Naive B cell (primary cell): ENCODE data around the gene PPM1M. TPM values are rescaled to one million over a fixed set of nuclear protein-coding genes. Genes with fewer than 3 reads are reported as not detected.

Source experiments
- ATAC-seq, 2 donors: fragments of 150-1000 bp; cut with Tn5 transposase; 2 replicates each; pipeline ENCODE4 v1.10.0; 2021; ENCODE audit warnings: low read depth in 2 of 2, mild to moderate bottlenecking in 2 of 2, moderate library complexity in 2 of 2
- DNase-seq: peaks from one replicate; pipeline ENCODE4 v3.0.0; 2022
- H3K27ac Mint-ChIP-seq, 6 donors: one replicate each; pipeline ENCODE4 v1.8.0; 2020 to 2022; ENCODE audit warnings: mild to moderate bottlenecking in 6 of 6, mixed read lengths in 6 of 6, moderate library complexity in 5 of 6, inconsistent platforms in 2 of 6
- H3K27me3 Mint-ChIP-seq, 3 donors: one replicate each; pipeline ENCODE4 v1.8.0; 2021 to 2022; ENCODE audit warnings: mixed read lengths in 3 of 3, mild to moderate bottlenecking in 1 of 3
- H3K36me3 Mint-ChIP-seq, 2 donors: one replicate each; pipeline ENCODE4 v1.8.0; 2020 to 2022; ENCODE audit warnings: mixed read lengths in 2 of 2, inconsistent platforms in 1 of 2, mild to moderate bottlenecking in 1 of 2
- H3K4me1 Mint-ChIP-seq, 3 donors: one replicate each; pipeline ENCODE4 v1.8.0; 2020 to 2022; ENCODE audit warnings: mixed read lengths in 3 of 3, inconsistent platforms in 1 of 3, mild to moderate bottlenecking in 1 of 3, moderate library complexity in 1 of 3
- H3K4me3 Mint-ChIP-seq, 8 donors: one replicate each; pipeline ENCODE4 v1.8.0; 2020 to 2022; ENCODE audit warnings: mild to moderate bottlenecking in 8 of 8, mixed read lengths in 8 of 8, moderate library complexity in 8 of 8, inconsistent platforms in 2 of 8
- H3K9me3 Mint-ChIP-seq, 7 donors: one replicate each; pipeline ENCODE4 v1.8.0; 2020 to 2022; ENCODE audit warnings: mixed read lengths in 7 of 7, mild to moderate bottlenecking in 5 of 7, inconsistent platforms in 2 of 7, moderate library complexity in 1 of 7
- polyA plus RNA-seq, 6 donors: library from polyadenylated mRNA; unstranded; fragments of 300-500 nt; fragmentation: Illumina TruSeq; gene quantifications; one replicate each; pipeline ENCODE4 v1.2.3, GENCODE V29; 2021; ENCODE audit warnings: low read depth in 6 of 6

Gene PPM1M
- polyA plus RNA-seq, 6 donors from 2014 or later = 16.8 to 38.5 (median 21.4) TPM

DNA sequence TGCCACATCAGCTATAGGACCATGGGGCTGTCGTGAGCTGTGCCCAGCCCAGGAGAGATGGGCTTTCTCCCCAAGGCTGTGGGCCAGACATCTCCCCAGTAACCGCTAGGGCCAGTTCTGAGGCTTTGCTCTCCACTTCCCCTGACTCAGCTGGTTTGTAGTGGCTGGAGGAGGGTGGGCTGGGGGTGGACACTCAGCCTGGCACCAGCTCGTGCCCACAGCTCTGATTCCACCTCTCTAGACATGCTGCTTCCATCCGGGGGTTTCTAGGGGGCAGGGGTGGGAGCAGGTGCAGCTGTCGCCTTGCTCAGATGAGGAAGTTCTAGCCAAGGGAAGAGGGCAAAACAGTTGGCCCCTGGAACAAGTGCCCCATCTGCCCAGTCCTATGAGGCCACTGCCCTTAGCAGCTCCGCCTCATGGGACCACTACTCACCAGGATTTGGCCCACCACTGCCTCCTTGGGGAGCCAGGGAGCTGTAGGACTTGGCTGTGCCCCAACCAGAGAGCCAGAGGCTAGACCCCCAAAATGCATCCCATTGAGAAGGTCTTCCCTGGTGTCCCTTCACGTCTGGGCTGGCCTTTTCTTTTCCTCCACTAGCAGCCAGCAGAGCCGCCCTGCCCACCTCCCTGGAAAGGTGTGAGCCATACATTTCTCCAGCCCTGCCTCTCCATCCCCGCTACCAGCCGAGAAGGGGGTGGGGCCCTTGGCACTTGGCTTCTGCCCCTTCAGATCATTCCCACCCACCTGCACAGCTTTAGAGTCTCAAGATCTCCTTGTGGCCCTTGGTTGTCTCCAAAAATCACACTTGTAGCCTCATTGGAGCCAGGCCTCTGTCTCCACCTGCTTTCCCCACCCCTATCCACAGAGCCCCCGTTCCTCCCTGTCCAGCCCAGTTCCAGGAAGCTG, 51.9 kb downstream of the PPM1M start:
- Mint-ChIP-seq H3K27ac (peak overlapping the region in 1 of 6 donors; percentile 74), H3K36me3 (no peaks in the 10 kb centered on the region)

DNA sequence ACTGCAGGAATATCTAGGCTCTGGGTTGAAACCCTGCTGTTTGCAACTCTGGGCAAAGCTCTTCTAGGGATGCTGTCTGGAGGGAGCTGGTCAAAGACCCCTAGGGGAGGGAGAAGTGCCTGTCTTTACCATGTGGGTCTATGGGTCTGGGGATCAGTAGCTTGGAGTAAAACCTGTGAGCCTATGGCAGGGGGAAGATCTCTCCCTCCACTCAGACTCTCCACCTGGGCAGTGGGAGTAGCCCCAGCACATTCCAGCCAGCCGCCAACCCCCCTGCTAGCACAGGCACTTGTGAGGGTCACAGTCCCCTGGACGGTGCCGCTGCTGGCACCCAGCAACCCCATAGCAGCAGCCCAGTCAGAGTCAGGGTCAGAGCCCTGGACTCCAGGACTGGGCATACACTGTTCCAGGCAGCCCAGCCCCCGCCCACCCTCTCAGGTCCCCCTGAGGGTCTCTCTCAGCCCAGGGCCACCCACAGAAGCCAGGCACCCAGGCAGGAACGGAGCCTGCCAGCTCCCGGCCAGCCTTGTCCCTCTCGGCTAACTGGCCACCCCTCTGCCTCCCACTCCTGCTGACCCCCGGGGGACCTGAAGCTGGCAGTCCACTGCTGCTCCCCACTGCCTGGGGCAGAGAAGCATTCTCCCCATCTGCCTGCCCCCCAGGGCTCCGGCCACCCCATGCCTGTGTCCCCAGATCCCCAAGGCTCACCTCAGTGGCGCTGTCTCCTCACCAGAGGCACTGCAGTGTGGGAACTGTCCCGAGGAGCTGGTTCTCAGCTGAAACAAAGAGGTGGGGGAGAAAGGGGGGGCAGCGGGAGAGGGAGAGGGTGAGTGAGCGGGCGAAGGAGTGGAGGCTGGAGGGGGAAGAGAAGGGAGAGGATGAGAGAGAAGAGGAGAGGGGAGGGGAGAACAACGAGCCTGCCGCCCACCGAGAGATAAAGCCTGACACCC, 52.9 kb downstream of the PPM1M start:
- Mint-ChIP-seq H3K27ac (peak overlapping the region in 1 of 6 donors; percentile 37), H3K4me3 (no peak overlapping the region), H3K36me3 (no peaks in the 10 kb centered on the region), H3K27me3 (no peaks in the 10 kb centered on the region), H3K4me1 (peaks cover 18 to 32% (median 27%) of the 10 kb centered on the region in 3 donors), H3K9me3 (no peaks in the 10 kb centered on the region)
- no peak for ATAC-seq
- no peak for DNase-seq

More for the DNA sequence above, 51.9 kb downstream of the PPM1M start:
- Mint-ChIP-seq H3K4me3 (no peak overlapping the region), H3K4me1 (peaks cover 18 to 32% (median 23%) of the 10 kb centered on the region in 3 donors), H3K27me3 (no peaks in the 10 kb centered on the region), H3K9me3 (no peaks in the 10 kb centered on the region)
- ATAC-seq (no peak), DNase-seq (no peak)

DNA sequence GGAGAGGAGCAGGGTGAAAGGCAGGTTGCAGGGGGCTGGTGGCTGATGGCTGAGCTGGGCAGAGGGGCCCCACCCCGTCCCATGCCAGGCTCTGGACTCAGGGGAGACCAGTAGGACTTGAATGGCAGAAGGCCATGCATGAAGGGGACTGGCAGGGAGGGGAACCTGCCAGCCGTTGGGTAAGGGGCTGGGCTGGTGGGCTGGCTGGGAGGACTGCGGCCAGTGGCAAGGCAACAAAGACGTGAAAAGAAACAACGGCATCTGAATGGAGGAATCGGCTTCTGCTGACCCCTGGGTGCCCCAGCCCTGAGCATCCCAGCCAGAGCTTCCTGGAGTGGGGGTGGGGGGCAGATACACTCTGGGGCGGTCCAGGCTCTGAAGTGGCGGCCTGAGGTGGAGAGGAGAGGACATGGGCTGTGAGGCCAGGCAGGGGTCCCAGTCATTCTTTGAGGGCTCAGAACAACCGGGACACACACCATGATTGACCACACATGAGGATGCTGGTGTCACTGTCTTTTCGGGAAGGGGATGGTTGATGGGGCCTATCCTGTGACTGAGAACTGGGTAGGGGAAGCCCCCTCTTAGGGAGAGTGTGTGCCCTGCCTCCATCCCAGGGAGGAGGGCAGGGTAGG, 53.8 kb downstream of the PPM1M start:
- Mint-ChIP-seq H3K4me1 (peaks cover 18 to 34% (median 27%) of the 10 kb centered on the region in 3 donors), H3K27ac (peak overlapping the region in 3 of 6 donors; percentile 15 to 95 (median 73)), H3K4me3 (no peak overlapping the region), H3K9me3 (no peaks in the 10 kb centered on the region), H3K27me3 (no peaks in the 10 kb centered on the region), H3K36me3 (no peaks in the 10 kb centered on the region)
- no peak for DNase-seq
- no peak for ATAC-seq

Other genes with a start within 250 kb of the PPM1M start
- gene RPL29, start 249.9 kb upstream of the PPM1M start, polyA plus RNA-seq = 1,000 to 10,000 TPM in 5 of 6 donors, 100 to 1,000 TPM in 1; 871 to 1,582 (median 1,414) TPM
- gene DUSP7, start 189.2 kb upstream of the PPM1M start, polyA plus RNA-seq = under 1 TPM in 5 of 6 donors, not detected in 1; 0.11 to 0.82 (median 0.62) TPM
- gene POC1A, start 91.3 kb upstream of the PPM1M start, polyA plus RNA-seq = 1 to 10 TPM; 1.2 to 4.9 (median 1.6) TPM
- gene ALAS1, start 47.6 kb upstream of the PPM1M start, polyA plus RNA-seq = 10 to 100 TPM; 10.3 to 25.6 (median 18.7) TPM
- 1 to 10 TPM in 5 of 6 donors, not detected in 1; 1.6 to 4.4 (median 3.8) TPM for gene TLR9, start 20.1 kb upstream of the PPM1M start, polyA plus RNA-seq
- gene TWF2, start 6.6 kb upstream of the PPM1M start, polyA plus RNA-seq = 10 to 100 TPM; 48.5 to 90.8 (median 75.4) TPM
- gene WDR82, start 32.9 kb downstream of the PPM1M start, polyA plus RNA-seq = 10 to 100 TPM; 24.0 to 71.6 (median 58.9) TPM
- 1 to 10 TPM; 5.5 to 8.9 (median 6.6) TPM for gene GLYCTK, start 42.1 kb downstream of the PPM1M start, polyA plus RNA-seq
- 1 to 10 TPM in 2 of 6 donors, under 1 TPM in 3, not detected in 1; 0.45 to 1.6 (median 0.65) TPM for gene DNAH1, start 70.6 kb downstream of the PPM1M start, polyA plus RNA-seq
- 10 to 100 TPM; 13.9 to 29.7 (median 16.2) TPM for gene BAP1, start 164.2 kb downstream of the PPM1M start, polyA plus RNA-seq
- gene PHF7, start 164.9 kb downstream of the PPM1M start, polyA plus RNA-seq = 10 to 100 TPM; 13.2 to 16.3 (median 14.9) TPM
- gene SEMA3G, start 199.3 kb downstream of the PPM1M start, polyA plus RNA-seq = not detected
- not detected for gene TNNC1, start 208.3 kb downstream of the PPM1M start, polyA plus RNA-seq
- 10 to 100 TPM; 14.4 to 27.0 (median 15.7) TPM for gene NISCH, start 209.8 kb downstream of the PPM1M start, polyA plus RNA-seq
- gene STAB1, start 249.6 kb downstream of the PPM1M start, polyA plus RNA-seq = not detected